RWPE2 (cell line): ENCODE results near the gene RPL38.
A peak's percentile ranks its signal among the peaks of the same experiment; 100 is the strongest.

Experiments
- ATAC-seq: fragments of 200-7000 bp; cut with Tn5 transposase; 3 replicates; pipeline ENCODE4 v1.9.1; 2021; ENCODE audit warnings: low read depth
- DNase-seq: peaks from one replicate; pipeline ENCODE4 v3.0.0-alpha.2; 2020; ENCODE audit warnings: low spot score
- H3K27ac ChIP-seq: fragments of 450-650 bp; 2 replicates; pipeline ENCODE4 v1.5.1; 2017; ENCODE audit warnings: mild to moderate bottlenecking; ENCODE audit not compliant: poor library complexity, severe bottlenecking
- H3K27me3 ChIP-seq: fragments of 250-450 bp; sonication (Bioruptor Pico); 2 replicates; pipeline ENCODE4 v1.5.1; 2021; ENCODE audit warnings: mild to moderate bottlenecking, moderate library complexity; ENCODE audit not compliant: insufficient read depth, poor library complexity, severe bottlenecking
- H3K36me3 ChIP-seq: fragments of 250-450 bp; sonication (Bioruptor Pico); 2 replicates; pipeline ENCODE4 v1.5.1; 2020; ENCODE audit warnings: low read depth, mild to moderate bottlenecking, moderate library complexity
- H3K4me1 ChIP-seq: fragments of 250-450 bp; sonication (Bioruptor Pico); 2 replicates; pipeline ENCODE4 v1.5.1; 2021; ENCODE audit warnings: mild to moderate bottlenecking, moderate library complexity; ENCODE audit not compliant: insufficient read depth, poor library complexity, severe bottlenecking
- H3K4me3 ChIP-seq: fragments of 250-450 bp; sonication (Bioruptor Pico); 2 replicates; pipeline ENCODE4 v1.5.1; 2021; ENCODE audit warnings: mild to moderate bottlenecking, moderate library complexity; ENCODE audit not compliant: severe bottlenecking
- H3K9me3 ChIP-seq: fragments of 250-450 bp; sonication (Bioruptor Pico); 2 replicates; pipeline ENCODE4 v1.5.1; 2021; ENCODE audit warnings: mild to moderate bottlenecking, moderate library complexity; ENCODE audit not compliant: severe bottlenecking
- CTCF ChIP-seq: fragments of 450-650 bp; IDR thresholded peaks from one replicate; pipeline ENCODE4 v1.5.1; 2017; ENCODE audit warnings: mild to moderate bottlenecking, moderate library complexity; ENCODE audit not compliant: poor library complexity, severe bottlenecking

RPL38 gene

DNA sequence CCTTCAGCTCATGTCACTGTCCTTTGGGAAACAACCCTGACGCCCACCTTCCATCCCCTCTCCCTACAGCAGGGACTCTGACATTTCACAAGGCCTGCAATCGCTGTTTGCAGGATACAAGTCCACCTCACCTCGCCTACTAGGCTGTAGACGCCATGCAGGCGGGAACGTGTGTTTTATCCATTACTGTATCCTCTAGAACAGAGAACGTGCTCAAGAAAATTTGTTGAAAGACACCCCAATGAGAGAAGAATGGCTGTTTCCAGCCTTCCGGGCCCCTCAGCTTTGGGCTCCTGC, 8.4 kb downstream of the RPL38 start:
- peaks cover 20% of the 10 kb centered on the region for H3K4me1 ChIP-seq
- 0 out of 3 replicates have a peak, but pooled peaks have one; percentile 0 for ATAC-seq
- no peak for TF ChIP-seq CTCF
- peaks cover 42% of the 10 kb centered on the region for H3K36me3 ChIP-seq
- H3K27ac ChIP-seq = no peak overlapping the region
- no peak for DNase-seq
- no peaks in the 10 kb centered on the region for H3K9me3 ChIP-seq
- H3K27me3 ChIP-seq = no peaks in the 10 kb centered on the region
- no peak overlapping the region for H3K4me3 ChIP-seq

GRCh38 chr17:74212209-74212912, 8.9 kb downstream of the RPL38 start:
- Histone ChIP-seq H3K4me3 (peak overlapping the region; percentile 34), H3K9me3 (no peaks in the 10 kb centered on the region), H3K36me3 (peaks cover 37% of the 10 kb centered on the region), H3K4me1 (peaks cover 20% of the 10 kb centered on the region), H3K27ac (no peak overlapping the region), H3K27me3 (no peaks in the 10 kb centered on the region)
- no peak for TF ChIP-seq CTCF
- DNase-seq (no peak), ATAC-seq (peak; percentile 1; the same call in 2 of the 3 replicates)

DNA sequence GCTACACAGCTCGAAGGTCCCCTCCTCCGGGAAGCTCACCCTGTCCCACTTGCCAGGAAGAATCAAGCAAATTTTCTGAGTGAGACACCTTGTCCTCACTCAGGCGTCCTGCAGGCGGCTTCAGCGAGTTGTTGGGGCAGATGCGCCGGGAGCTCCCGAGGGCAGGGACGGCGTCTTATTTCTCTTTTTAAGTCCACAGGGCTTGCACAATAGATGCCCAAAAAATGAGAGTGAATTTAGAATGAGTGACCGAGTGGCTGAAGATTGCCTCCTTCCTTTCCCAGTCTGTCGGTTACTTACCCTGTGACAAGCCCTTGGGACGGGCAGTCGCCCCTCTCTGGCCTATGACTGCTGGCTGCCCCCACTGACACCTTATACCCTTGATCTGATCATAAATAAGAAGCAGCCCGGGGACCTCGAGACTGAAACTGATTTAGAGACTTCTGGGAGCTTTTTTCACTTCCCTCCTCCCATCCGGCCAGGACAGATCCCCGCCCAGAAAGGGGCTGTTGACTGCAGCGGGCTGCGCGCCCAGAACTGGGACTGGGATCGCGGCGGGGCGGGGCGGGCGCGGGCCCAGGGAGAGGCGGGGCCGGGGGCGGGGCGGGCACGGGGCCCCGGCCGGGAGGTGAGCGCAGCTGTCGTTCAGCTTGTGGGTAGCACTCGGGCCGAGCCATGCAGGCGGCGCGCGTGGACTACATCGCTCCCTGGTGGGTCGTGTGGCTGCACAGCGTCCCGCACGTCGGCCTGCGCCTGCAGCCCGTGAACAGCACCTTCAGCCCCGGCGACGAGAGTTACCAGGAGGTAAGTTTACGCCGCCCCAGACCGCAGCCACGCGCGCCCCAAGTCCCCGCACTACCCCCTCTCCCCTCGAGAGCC, 9.7 kb downstream of the RPL38 start, which contains the start of gene TTYH2:
TTYH2 (plus strand) TSS at position 659 of the 879 bp plus-strand sequence; CDS start at position 676, 17 bp downstream.
- no peaks in the 10 kb centered on the region for H3K9me3 ChIP-seq
- no peaks in the 10 kb centered on the region for H3K27me3 ChIP-seq
- peaks cover 29% of the 10 kb centered on the region for H3K36me3 ChIP-seq
- no peak within 1 kb of the TSS for H3K27ac ChIP-seq
- DNase-seq (no peak), ATAC-seq (peak; percentile 60)
- peaks cover 20% of the 10 kb centered on the region for H3K4me1 ChIP-seq
- peak within 1 kb of the TSS; percentile 34 for H3K4me3 ChIP-seq
- peak; percentile 36 for TF ChIP-seq CTCF

- Histone ChIP-seq H3K4me3 (no peak overlapping the region), H3K36me3 (peaks cover 21% of the 10 kb centered on the region), H3K27ac (no peak overlapping the region), H3K27me3 (no peaks in the 10 kb centered on the region), H3K9me3 (no peaks in the 10 kb centered on the region), H3K4me1 (peaks cover 18% of the 10 kb centered on the region)
- ATAC-seq = no peak
- DNase-seq = no peak
- TF ChIP-seq CTCF = no peak
Measured at GRCh38 chr17:74213861-74214391, 10.4 kb downstream of the RPL38 start.
